Measurements from ENCODE around the gene TMEM150B. TPM values are rescaled to one million over a fixed set of nuclear protein-coding genes. Genes with fewer than 3 reads are reported as not detected.

Gene TMEM150B
- total and polyA plus RNA-seq, 2 experiments from 2014 or later, result 0.29 TPM; not detected in 1

DNA sequence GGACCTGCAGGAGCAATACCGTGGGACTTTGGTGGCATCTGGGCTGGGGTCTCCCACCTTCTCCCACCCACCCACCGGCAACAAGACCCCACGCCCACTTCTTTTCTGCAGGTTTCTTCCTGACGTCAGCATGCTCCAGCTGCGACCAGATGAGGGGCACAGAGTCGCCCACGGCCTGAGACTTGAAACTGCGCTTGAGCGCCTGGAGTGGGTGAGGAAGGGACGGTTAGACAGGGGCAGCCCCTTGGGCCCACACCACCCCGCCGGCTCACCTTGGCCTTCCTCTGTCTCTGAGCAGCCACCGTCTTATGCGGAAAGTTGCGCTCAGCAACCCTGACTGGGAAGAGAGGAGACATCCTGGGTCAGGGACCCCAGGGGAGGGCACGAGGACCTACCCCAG, 35.8 kb upstream of the TMEM150B start (continued):
- TF ChIP-seq, protein P1, sequence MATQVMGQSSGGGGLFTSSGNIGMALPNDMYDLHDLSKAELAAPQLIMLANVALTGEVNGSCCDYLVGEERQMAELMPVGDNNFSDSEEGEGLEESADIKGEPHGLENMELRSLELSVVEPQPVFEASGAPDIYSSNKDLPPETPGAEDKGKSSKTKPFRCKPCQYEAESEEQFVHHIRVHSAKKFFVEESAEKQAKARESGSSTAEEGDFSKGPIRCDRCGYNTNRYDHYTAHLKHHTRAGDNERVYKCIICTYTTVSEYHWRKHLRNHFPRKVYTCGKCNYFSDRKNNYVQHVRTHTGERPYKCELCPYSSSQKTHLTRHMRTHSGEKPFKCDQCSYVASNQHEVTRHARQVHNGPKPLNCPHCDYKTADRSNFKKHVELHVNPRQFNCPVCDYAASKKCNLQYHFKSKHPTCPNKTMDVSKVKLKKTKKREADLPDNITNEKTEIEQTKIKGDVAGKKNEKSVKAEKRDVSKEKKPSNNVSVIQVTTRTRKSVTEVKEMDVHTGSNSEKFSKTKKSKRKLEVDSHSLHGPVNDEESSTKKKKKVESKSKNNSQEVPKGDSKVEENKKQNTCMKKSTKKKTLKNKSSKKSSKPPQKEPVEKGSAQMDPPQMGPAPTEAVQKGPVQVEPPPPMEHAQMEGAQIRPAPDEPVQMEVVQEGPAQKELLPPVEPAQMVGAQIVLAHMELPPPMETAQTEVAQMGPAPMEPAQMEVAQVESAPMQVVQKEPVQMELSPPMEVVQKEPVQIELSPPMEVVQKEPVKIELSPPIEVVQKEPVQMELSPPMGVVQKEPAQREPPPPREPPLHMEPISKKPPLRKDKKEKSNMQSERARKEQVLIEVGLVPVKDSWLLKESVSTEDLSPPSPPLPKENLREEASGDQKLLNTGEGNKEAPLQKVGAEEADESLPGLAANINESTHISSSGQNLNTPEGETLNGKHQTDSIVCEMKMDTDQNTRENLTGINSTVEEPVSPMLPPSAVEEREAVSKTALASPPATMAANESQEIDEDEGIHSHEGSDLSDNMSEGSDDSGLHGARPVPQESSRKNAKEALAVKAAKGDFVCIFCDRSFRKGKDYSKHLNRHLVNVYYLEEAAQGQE (IDR thresholded peaks at IDR 0.05; ENCODE audit: unreplicated experiment), result no peak
- TF ChIP-seq ZNF331 (CRISPR knock-in tag; IDR thresholded peaks at IDR 0.05; ENCODE audit: low read depth), result no peak
- no peak for TF ChIP-seq CREB1 (CRISPR knock-in tag; IDR thresholded peaks at IDR 0.05; ENCODE audit: low read depth)
- TF ChIP-seq EZH2phosphoT487 (IDR thresholded peaks at IDR 0.05; ENCODE audit: unreplicated experiment), result no peak
- TF ChIP-seq NANOG (IDR thresholded peaks at IDR 0.05; ENCODE audit: borderline replicate concordance), result no peak
- no peak for TF ChIP-seq EZH2 (IDR thresholded peaks at IDR 0.05; ENCODE audit: low read depth, unreplicated experiment)
- no peak for TF ChIP-seq JUNB (IDR thresholded peaks at IDR 0.05; ENCODE audit: unreplicated experiment)
- TF ChIP-seq ZNF114 (CRISPR knock-in tag; IDR thresholded peaks at IDR 0.05), result no peak
- TF ChIP-seq STAT1 (IDR thresholded peaks at IDR 0.05; ENCODE audit: unreplicated experiment), result no peak
- no peak for TF ChIP-seq POLR2AphosphoS5 (IDR thresholded peaks at IDR 0.05; ENCODE audit: low read depth)
- TF ChIP-seq, protein P2, sequence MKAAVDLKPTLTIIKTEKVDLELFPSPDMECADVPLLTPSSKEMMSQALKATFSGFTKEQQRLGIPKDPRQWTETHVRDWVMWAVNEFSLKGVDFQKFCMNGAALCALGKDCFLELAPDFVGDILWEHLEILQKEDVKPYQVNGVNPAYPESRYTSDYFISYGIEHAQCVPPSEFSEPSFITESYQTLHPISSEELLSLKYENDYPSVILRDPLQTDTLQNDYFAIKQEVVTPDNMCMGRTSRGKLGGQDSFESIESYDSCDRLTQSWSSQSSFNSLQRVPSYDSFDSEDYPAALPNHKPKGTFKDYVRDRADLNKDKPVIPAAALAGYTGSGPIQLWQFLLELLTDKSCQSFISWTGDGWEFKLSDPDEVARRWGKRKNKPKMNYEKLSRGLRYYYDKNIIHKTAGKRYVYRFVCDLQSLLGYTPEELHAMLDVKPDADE (IDR thresholded peaks at IDR 0.05), result no peak

DNA sequence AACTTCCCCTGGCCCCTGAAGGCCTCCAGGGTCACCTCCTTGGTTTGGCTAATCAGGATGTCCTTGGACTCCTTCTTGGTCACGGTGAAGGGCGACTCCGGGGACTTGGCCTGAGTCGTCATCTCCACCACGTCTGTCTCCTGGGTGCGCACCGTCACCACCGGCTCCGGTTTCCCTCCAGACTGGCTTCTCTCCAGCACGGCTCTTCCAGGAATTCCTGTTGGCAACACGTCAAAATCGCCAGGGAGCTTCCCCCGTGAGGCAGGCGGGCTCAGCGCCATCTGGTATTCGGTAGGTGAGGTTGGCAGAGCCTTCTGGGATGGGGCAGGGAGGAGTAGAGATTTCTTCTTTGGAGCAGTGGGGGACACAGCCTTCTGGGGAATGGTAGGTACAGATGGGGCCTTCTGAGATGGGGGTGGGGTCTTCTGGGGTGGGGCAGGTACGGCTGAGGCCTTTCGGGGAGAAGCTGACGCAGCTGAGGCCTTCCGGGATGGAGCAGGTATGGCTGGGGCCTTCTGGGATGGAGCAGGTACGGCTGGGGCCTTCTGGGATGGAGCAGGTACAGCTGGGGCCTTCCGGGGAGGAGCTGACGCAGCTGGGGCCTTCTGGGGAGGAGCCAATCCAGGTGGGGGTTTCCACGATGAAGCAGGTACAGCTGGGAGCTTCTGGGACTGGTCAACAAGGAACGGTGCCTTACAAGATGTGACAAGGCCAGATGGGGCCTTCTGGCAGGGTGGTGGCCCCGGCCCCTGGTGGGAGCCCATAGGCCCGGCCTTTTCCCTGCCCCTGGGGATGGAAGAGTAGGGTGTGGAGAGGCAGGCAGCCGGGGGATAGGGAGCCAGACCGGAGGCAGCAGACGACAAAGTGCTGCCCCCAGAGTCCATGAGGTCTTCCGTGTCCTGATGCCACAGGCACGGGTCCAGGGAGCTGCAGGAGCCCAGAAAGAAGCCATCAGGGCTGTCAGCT, 34.1 kb upstream of the TMEM150B start:
- H4K20me1 ChIP-seq (replicated peaks; ENCODE audit: insufficient read depth), result no peaks in the 10 kb centered on the region
- Mint-ChIP-seq H3K36me3 (ENCODE audit: low read depth) (no peaks in the 10 kb centered on the region), H3K27ac (no peak overlapping the region), H3K27me3 (ENCODE audit: insufficient read depth, low read depth, poor library complexity) (peaks cover 41% of the 10 kb centered on the region), H3K9me3 (no peaks in the 10 kb centered on the region), H3K4me3 (no peak overlapping the region), H3K4me1 (peaks cover 7% of the 10 kb centered on the region; the same call in 2 of the 3 replicates)
- no peak overlapping the region for H3K27ac ChIP-seq (ENCODE audit: low read depth)
- H3K4me1 ChIP-seq (ENCODE audit: insufficient read depth), result peaks cover 4% of the 10 kb centered on the region; the same call in 1 of the 2 replicates
- no peak overlapping the region for H2AFZ ChIP-seq
- peaks cover 34% of the 10 kb centered on the region for H3K27me3 ChIP-seq (ENCODE audit: insufficient read depth)
- H3K9me2 ChIP-seq (ENCODE audit: insufficient read depth), result no peaks in the 10 kb centered on the region
- DNase-seq (ENCODE audit: low spot score) (no peak), ATAC-seq (no peak)
- no peak overlapping the region for H3K4me2 ChIP-seq
- peaks cover 8% of the 10 kb centered on the region for H3F3A ChIP-seq (replicated peaks; ENCODE audit: low read depth)
- no peak overlapping the region for H3K4me3 ChIP-seq
- H3K79me2 ChIP-seq (replicated peaks; ENCODE audit: insufficient read depth), result no peaks in the 10 kb centered on the region
- H3K36me3 ChIP-seq (ENCODE audit: insufficient read depth), result no peaks in the 10 kb centered on the region
- TF ChIP-seq EZH2 (IDR thresholded peaks at IDR 0.05; ENCODE audit: low read depth, unreplicated experiment) (no peak), EZH2phosphoT487 (IDR thresholded peaks at IDR 0.05; ENCODE audit: unreplicated experiment) (no peak), ZNF114 (CRISPR knock-in tag; IDR thresholded peaks at IDR 0.05) (no peak)
- TF ChIP-seq, protein P3, sequence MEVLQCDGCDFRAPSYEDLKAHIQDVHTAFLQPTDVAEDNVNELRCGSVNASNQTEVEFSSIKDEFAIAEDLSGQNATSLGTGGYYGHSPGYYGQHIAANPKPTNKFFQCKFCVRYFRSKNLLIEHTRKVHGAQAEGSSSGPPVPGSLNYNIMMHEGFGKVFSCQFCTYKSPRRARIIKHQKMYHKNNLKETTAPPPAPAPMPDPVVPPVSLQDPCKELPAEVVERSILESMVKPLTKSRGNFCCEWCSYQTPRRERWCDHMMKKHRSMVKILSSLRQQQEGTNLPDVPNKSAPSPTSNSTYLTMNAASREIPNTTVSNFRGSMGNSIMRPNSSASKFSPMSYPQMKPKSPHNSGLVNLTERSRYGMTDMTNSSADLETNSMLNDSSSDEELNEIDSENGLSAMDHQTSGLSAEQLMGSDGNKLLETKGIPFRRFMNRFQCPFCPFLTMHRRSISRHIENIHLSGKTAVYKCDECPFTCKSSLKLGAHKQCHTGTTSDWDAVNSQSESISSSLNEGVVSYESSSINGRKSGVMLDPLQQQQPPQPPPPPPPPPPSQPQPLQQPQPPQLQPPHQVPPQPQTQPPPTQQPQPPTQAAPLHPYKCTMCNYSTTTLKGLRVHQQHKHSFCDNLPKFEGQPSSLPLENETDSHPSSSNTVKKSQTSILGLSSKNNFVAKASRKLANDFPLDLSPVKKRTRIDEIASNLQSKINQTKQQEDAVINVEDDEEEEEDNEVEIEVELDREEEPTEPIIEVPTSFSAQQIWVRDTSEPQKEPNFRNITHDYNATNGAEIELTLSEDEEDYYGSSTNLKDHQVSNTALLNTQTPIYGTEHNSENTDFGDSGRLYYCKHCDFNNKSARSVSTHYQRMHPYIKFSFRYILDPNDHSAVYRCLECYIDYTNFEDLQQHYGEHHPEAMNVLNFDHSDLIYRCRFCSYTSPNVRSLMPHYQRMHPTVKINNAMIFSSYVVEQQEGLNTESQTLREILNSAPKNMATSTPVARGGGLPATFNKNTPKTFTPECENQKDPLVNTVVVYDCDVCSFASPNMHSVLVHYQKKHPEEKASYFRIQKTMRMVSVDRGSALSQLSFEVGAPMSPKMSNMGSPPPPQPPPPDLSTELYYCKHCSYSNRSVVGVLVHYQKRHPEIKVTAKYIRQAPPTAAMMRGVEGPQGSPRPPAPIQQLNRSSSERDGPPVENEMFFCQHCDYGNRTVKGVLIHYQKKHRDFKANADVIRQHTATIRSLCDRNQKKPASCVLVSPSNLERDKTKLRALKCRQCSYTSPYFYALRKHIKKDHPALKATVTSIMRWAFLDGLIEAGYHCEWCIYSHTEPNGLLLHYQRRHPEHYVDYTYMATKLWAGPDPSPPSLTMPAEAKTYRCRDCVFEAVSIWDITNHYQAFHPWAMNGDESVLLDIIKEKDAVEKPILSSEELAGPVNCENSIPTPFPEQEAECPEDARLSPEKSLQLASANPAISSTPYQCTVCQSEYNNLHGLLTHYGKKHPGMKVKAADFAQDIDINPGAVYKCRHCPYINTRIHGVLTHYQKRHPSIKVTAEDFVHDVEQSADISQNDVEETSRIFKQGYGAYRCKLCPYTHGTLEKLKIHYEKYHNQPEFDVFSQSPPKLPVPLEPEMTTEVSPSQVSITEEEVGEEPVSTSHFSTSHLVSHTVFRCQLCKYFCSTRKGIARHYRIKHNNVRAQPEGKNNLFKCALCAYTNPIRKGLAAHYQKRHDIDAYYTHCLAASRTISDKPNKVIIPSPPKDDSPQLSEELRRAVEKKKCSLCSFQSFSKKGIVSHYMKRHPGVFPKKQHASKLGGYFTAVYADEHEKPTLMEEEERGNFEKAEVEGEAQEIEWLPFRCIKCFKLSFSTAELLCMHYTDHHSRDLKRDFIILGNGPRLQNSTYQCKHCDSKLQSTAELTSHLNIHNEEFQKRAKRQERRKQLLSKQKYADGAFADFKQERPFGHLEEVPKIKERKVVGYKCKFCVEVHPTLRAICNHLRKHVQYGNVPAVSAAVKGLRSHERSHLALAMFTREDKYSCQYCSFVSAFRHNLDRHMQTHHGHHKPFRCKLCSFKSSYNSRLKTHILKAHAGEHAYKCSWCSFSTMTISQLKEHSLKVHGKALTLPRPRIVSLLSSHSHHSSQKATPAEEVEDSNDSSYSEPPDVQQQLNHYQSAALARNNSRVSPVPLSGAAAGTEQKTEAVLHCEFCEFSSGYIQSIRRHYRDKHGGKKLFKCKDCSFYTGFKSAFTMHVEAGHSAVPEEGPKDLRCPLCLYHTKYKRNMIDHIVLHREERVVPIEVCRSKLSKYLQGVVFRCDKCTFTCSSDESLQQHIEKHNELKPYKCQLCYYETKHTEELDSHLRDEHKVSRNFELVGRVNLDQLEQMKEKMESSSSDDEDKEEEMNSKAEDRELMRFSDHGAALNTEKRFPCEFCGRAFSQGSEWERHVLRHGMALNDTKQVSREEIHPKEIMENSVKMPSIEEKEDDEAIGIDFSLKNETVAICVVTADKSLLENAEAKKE (CRISPR knock-in tag; IDR thresholded peaks at IDR 0.05), result no peak

Data from GM23338 (cell line).